Measurements from ENCODE around the gene NPAS3.

- TF ChIP-seq POLR2A (IDR thresholded peaks at IDR 0.05) (no peak), CTCF (IDR thresholded peaks at IDR 0.05) (no peak), EP300 (IDR thresholded peaks at IDR 0.05) (no peak), POLR2AphosphoS5 (IDR thresholded peaks at IDR 0.05) (no peak)
These were observed 376.5 kb downstream of the NPAS3 start for GRCh38 chr14:33315217-33315616.
